ENCODE results near the gene PCDHGA6. TPM values are rescaled to one million over a fixed set of nuclear protein-coding genes. Genes with fewer than 3 reads are reported as not detected.
"Not testable (repeated sequence)": the region's sequence is repeated elsewhere in the genome, so short reads cannot be mapped to it uniquely, and the experiment has no call there.

The PCDHGA6 gene
- total RNA-seq, 4 donors from 2014 or later, result 2.4 to 7.5 (median 3.7) TPM

DNA sequence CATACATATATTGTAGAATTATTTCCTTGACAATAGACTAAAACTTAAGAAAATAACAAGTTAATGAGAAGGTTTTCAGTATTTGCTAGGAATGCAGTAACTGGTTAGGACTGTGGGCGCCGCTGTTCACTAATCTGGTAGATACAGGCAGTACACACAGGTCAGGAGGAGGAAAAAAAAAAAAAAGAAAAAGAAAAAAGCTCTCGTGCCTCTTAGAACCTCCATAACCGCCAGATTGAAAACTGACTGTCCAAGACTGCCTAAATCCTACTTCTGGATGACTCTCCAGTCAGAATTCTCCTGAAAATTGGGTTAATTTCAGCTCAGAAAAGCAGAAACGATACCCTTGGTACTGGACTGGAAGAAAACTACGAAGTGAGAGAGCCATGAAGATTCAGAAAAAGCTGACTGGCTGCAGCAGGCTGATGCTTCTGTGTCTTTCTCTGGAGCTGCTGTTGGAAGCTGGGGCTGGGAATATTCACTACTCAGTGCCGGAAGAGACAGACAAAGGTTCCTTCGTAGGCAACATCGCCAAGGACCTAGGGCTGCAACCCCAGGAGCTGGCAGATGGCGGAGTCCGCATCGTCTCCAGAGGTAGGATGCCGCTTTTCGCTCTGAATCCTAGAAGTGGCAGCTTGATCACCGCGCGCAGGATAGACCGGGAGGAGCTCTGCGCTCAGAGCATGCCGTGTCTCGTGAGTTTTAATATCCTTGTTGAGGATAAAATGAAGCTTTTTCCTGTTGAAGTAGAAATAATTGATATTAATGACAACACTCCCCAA lies 43.2 kb upstream of the PCDHGA6 start, which contains the start of gene PCDHGA1:
Gene PCDHGA1 (plus strand): TSS at position 216 of the 782 bp plus-strand sequence.
- no peak for TF ChIP-seq POLR2A (IDR thresholded peaks at IDR 0.05)
- no peak for TF ChIP-seq EP300 (IDR thresholded peaks at IDR 0.05; ENCODE audit: low read depth)
- no peak for TF ChIP-seq POLR2AphosphoS5 (IDR thresholded peaks at IDR 0.05)
- TF ChIP-seq, protein P1, sequence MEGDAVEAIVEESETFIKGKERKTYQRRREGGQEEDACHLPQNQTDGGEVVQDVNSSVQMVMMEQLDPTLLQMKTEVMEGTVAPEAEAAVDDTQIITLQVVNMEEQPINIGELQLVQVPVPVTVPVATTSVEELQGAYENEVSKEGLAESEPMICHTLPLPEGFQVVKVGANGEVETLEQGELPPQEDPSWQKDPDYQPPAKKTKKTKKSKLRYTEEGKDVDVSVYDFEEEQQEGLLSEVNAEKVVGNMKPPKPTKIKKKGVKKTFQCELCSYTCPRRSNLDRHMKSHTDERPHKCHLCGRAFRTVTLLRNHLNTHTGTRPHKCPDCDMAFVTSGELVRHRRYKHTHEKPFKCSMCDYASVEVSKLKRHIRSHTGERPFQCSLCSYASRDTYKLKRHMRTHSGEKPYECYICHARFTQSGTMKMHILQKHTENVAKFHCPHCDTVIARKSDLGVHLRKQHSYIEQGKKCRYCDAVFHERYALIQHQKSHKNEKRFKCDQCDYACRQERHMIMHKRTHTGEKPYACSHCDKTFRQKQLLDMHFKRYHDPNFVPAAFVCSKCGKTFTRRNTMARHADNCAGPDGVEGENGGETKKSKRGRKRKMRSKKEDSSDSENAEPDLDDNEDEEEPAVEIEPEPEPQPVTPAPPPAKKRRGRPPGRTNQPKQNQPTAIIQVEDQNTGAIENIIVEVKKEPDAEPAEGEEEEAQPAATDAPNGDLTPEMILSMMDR (IDR thresholded peaks at IDR 0.05), result peak in 1 of 5 experiments; percentile 14
- DNase-seq, result no peak
- H3K4me3 ChIP-seq, result no peak within 1 kb of the TSS
- in situ Hi-C loops (cut with MboI; ENCODE audit: low pct_ligation_motif_present in 1 of 4, low pct_unique_long_range_greater_than_20kb in 1 of 4, low sequenced_read_pairs in 3 of 4) (no loop called here), intact Hi-C loops (cut with DNase I; ENCODE audit: low total_unique reads) (no loop called here)
- no peaks in the 10 kb centered on the region for H3K4me1 ChIP-seq
- H3K36me3 ChIP-seq, result peaks cover 0 to 3% (median 0%) of the 10 kb centered on the region in 4 donors
- WGBS, 2 donors (ENCODE audit: low coverage in 1 of 2), result 48 to 63% methylated on average over 14 to 21 of the region's 21 CpGs
- peaks cover 49% of the 10 kb centered on the region for H3K27me3 ChIP-seq
- peaks cover 45 to 67% of the 10 kb centered on the region in 2 donors for H3K9me3 ChIP-seq
- no peak within 1 kb of the TSS for H3K27ac ChIP-seq

DNA sequence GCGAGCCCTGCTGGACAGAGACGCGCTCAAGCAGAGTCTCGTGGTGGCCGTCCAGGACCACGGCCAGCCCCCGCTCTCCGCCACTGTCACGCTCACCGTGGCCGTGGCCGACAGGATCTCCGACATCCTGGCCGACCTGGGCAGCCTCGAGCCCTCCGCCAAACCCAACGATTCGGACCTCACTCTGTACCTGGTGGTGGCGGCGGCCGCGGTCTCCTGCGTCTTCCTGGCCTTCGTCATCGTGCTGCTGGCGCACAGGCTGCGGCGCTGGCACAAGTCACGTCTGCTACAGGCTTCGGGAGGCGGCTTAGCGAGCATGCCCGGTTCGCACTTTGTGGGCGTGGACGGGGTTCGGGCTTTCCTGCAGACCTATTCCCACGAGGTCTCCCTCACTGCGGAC lies 41.1 kb upstream of the PCDHGA6 start:
- DNase-seq; in situ Hi-C loops (cut with MboI; ENCODE audit: low pct_ligation_motif_present in 1 of 4, low pct_unique_long_range_greater_than_20kb in 1 of 4, low sequenced_read_pairs in 3 of 4); H3K4me1 ChIP-seq; H3K36me3 ChIP-seq; H3K27ac ChIP-seq; H3K4me3 ChIP-seq; intact Hi-C loops (cut with DNase I; ENCODE audit: low total_unique reads): not testable (repeated sequence)
- WGBS, 2 donors (ENCODE audit: low coverage in 1 of 2), result 74% methylated on average over 38 of the region's 39 CpGs; no CpG with 5 or more reads in 1 of the 2 donors
- peaks cover 51 to 77% of the 10 kb centered on the region in 2 donors for H3K9me3 ChIP-seq
- peaks cover 69% of the 10 kb centered on the region for H3K27me3 ChIP-seq

DNA sequence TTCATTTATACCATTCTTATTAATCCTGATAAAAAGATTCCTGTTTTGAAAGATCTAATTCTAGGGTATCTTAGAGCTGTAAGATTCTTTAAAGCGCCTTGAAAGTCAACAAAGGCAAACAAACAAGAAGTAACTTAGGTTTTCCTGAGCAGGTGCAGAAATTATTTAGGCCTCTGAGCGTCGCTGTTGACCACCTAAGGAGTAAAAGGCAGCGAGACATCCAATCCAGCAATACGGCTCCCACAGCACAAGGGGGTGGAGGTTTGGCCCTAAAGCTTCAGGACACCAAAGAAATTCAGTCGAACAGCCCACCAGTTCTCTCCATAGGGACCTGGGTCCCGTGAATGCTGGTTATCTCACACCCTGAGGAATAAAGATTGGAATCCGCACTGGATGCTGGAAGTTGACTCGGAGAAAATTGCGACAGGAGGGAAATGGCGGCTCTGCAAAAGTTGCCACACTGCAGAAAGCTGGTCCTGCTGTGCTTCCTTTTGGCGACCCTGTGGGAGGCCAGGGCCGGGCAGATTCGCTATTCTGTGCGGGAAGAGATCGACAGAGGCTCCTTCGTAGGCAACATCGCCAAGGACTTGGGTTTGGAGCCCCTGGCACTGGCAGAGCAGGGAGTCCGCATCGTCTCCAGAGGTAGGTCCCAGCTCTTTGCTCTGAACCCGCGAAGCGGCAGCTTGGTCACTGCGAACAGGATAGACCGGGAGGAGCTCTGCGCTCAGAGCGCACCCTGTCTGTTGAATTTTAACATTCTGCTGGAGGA lies 35.0 kb upstream of the PCDHGA6 start, which contains the start of gene PCDHGA2:
Gene PCDHGA2 (plus strand): TSS at position 223 of the 769 bp plus-strand sequence.
- in situ Hi-C loops (cut with MboI; ENCODE audit: low pct_ligation_motif_present in 1 of 4, low pct_unique_long_range_greater_than_20kb in 1 of 4, low sequenced_read_pairs in 3 of 4) (no loop called here), intact Hi-C loops (cut with DNase I; ENCODE audit: low total_unique reads) (no loop called here)
- peak within 1 kb of the TSS in 1 of 4 donors; percentile 19 for H3K4me3 ChIP-seq
- no peak for DNase-seq
- no peaks in the 10 kb centered on the region for H3K4me1 ChIP-seq
- H3K36me3 ChIP-seq, result peaks cover 0 to 3% (median 0%) of the 10 kb centered on the region in 4 donors
- H3K27me3 ChIP-seq, result peaks cover 61% of the 10 kb centered on the region
- 7 to 37% methylated on average over 6 to 27 of the region's 27 CpGs for WGBS, 2 donors (ENCODE audit: low coverage in 1 of 2)
- no peak for TF ChIP-seq POLR2AphosphoS5 (IDR thresholded peaks at IDR 0.05)
- TF ChIP-seq, protein P1 (IDR thresholded peaks at IDR 0.05), result no peak
- no peak for TF ChIP-seq POLR2A (IDR thresholded peaks at IDR 0.05)
- TF ChIP-seq EP300 (IDR thresholded peaks at IDR 0.05; ENCODE audit: low read depth), result no peak
- H3K27ac ChIP-seq, result no peak within 1 kb of the TSS
- H3K9me3 ChIP-seq, result peaks cover 48 to 68% of the 10 kb centered on the region in 2 donors

DNA sequence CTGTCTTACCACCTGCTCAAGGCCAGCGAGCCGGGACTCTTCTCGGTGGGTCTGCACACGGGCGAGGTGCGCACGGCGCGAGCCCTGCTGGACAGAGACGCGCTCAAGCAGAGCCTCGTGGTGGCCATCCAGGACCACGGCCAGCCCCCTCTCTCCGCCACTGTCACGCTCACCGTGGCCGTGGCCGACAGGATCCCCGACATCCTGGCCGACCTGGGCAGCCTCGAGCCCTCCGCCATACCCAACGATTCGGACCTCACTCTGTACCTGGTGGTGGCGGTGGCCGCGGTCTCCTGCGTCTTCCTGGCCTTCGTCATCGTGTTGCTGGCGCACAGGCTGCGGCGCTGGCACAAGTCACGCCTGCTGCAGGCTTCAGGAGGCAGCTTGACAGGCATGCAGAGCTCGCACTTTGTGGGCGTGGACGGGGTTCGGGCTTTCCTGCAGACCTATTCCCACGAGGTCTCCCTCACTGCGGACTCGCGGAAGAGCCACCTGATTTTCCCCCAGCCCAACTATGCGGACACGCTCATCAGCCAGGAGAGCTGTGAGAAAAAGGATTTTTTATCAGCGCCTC lies 32.8 kb upstream of the PCDHGA6 start:
- intact Hi-C loops (cut with DNase I; ENCODE audit: low total_unique reads); DNase-seq; H3K36me3 ChIP-seq; H3K27ac ChIP-seq; H3K4me1 ChIP-seq; H3K4me3 ChIP-seq; in situ Hi-C loops (cut with MboI; ENCODE audit: low pct_ligation_motif_present in 1 of 4, low pct_unique_long_range_greater_than_20kb in 1 of 4, low sequenced_read_pairs in 3 of 4): not testable (repeated sequence)
- Histone ChIP-seq H3K27me3 (peaks cover 42% of the 10 kb centered on the region), H3K9me3 (peaks cover 44 to 68% of the 10 kb centered on the region in 2 donors)
- WGBS, 2 donors (ENCODE audit: low coverage in 1 of 2), result 82 to 91% methylated on average over 2 to 41 of the region's 45 CpGs

DNA sequence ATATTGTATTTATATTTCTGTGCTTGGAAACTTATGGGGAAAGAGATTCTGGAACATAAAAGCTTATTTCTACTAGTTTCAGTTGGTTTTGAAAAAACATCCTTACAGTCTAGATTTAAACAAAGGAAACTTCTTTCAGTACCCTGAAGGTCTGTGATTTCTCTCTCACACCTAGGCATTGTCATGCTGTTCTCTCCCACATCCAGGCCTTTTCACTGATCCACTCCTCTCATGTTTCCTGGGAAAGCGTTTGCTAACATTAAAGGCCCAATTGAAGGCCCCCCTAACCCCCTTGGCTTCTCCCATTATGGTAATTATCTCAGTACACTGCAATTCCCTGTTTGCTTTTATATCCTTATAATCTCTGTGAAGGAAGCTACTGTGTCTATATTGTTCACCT lies 30.9 kb upstream of the PCDHGA6 start:
- in situ Hi-C loops (cut with MboI; ENCODE audit: low pct_ligation_motif_present in 1 of 4, low pct_unique_long_range_greater_than_20kb in 1 of 4, low sequenced_read_pairs in 3 of 4), result no loop called here
- H3K36me3 ChIP-seq, result no peaks in the 10 kb centered on the region
- intact Hi-C loops (cut with DNase I; ENCODE audit: low total_unique reads), result no loop called here
- no peak overlapping the region for H3K27ac ChIP-seq
- WGBS, 2 donors (ENCODE audit: low coverage in 1 of 2), result 10 to 45% methylated on average over 1 of the region's 1 CpG
- H3K27me3 ChIP-seq, result peaks cover 24% of the 10 kb centered on the region
- DNase-seq, result no peak
- no peak overlapping the region for H3K4me3 ChIP-seq
- no peaks in the 10 kb centered on the region for H3K4me1 ChIP-seq
- H3K9me3 ChIP-seq, result peaks cover 38 to 54% of the 10 kb centered on the region in 2 donors
- TF ChIP-seq POLR2A (IDR thresholded peaks at IDR 0.05), result no peak
- TF ChIP-seq, protein P1 (IDR thresholded peaks at IDR 0.05), result no peak
- TF ChIP-seq EP300 (IDR thresholded peaks at IDR 0.05; ENCODE audit: low read depth), result no peak
- no peak for TF ChIP-seq POLR2AphosphoS5 (IDR thresholded peaks at IDR 0.05)
